Esophagus (tissue), 2 donors: ENCODE measurements around the gene CHSY3. TPM values are rescaled to one million over a fixed set of nuclear protein-coding genes. Genes with fewer than 3 reads are reported as not detected.

ENCODE experiments used
- H3K27ac ChIP-seq, 2 donors: one replicate each; pipeline ENCODE4 v1.5.1; 2013; ENCODE audit warnings: low read depth in 2 of 2, mild to moderate bottlenecking in 2 of 2, inconsistent platforms in 1 of 2, low read length in 1 of 2, moderate library complexity in 1 of 2
- H3K27me3 ChIP-seq, 2 donors: one replicate each; pipeline ENCODE4 v1.6.1; 2013; ENCODE audit warnings: low read length in 2 of 2, control low read depth in 1 of 2, mild to moderate bottlenecking in 1 of 2; ENCODE audit not compliant: insufficient read depth in 2 of 2, control insufficient read depth in 1 of 2
- H3K36me3 ChIP-seq, 2 donors: one replicate each; pipeline ENCODE4 v1.6.1; 2013; ENCODE audit warnings: low read length in 1 of 2; ENCODE audit not compliant: control insufficient read depth in 2 of 2, insufficient read depth in 2 of 2
- H3K4me1 ChIP-seq, 2 donors: one replicate each; pipeline ENCODE4 v1.6.1; 2013; ENCODE audit warnings: low read length in 1 of 2; ENCODE audit not compliant: control insufficient read depth in 2 of 2, insufficient read depth in 2 of 2
- H3K4me3 ChIP-seq, 2 donors: one replicate each; pipeline ENCODE4 v1.5.1; 2013; ENCODE audit warnings: low read length in 2 of 2, mild to moderate bottlenecking in 2 of 2, low read depth in 1 of 2, moderate library complexity in 1 of 2
- H3K9me3 ChIP-seq, 2 donors: one replicate each; pipeline ENCODE4 v1.6.1; 2013; ENCODE audit warnings: mild to moderate bottlenecking in 2 of 2, low read depth in 1 of 2, low read length in 1 of 2, moderate library complexity in 1 of 2; ENCODE audit not compliant: control insufficient read depth in 2 of 2, insufficient read depth in 1 of 2
- WGBS, 2 donors: extraction: QIAGEN DNeasy Blood & Tissue Kit; methylation state at CpG; one replicate each; pipeline ENCODE4 v1.1.7; 2013; 5-methylcytosine and 5-hydroxymethylcytosine counted together
- polyA plus RNA-seq, 2 donors: library from polyadenylated mRNA; stranded (reverse); fragments of 200-250 nt; gene quantifications; one replicate each; pipeline ENCODE4 v1.2.3, GENCODE V29; 2013
- donor health status: healthy with polysubstance abuse.
- donor health status: Bipolar disorder and iron deficiency.

Gene CHSY3
- polyA plus RNA-seq, 2 donors: 0.02 to 0.14 TPM

GRCh38 chr5:130002876-130003275 lies 98.6 kb downstream of the CHSY3 start:
- H3K27ac ChIP-seq: no peak overlapping the region
- H3K4me1 ChIP-seq: no peaks in the 10 kb centered on the region
- no peaks in the 10 kb centered on the region for H3K27me3 ChIP-seq
- WGBS, 2 donors: 80 to 82% methylated on average over 3 of the region's 3 CpGs
- H3K4me3 ChIP-seq: no peak overlapping the region
- peaks cover under 1 to 1% of the 10 kb centered on the region in 2 donors for H3K9me3 ChIP-seq
- H3K36me3 ChIP-seq: no peaks in the 10 kb centered on the region

- H3K36me3 ChIP-seq: no peaks in the 10 kb centered on the region
- WGBS, 2 donors: 77 to 78% methylated on average over 3 of the region's 3 CpGs
- H3K4me3 ChIP-seq: no peak overlapping the region
- no peaks in the 10 kb centered on the region for H3K27me3 ChIP-seq
- peaks cover 3 to 4% of the 10 kb centered on the region in 2 donors for H3K9me3 ChIP-seq
- no peaks in the 10 kb centered on the region for H3K4me1 ChIP-seq
- H3K27ac ChIP-seq: no peak overlapping the region
These were observed 107.7 kb downstream of the CHSY3 start for GRCh38 chr5:130011986-130012385.

GRCh38 chr5:130017173-130017572 lies 112.9 kb downstream of the CHSY3 start:
- Histone ChIP-seq H3K27me3 (no peaks in the 10 kb centered on the region), H3K4me1 (no peaks in the 10 kb centered on the region), H3K4me3 (no peak overlapping the region), H3K27ac (no peak overlapping the region), H3K36me3 (no peaks in the 10 kb centered on the region), H3K9me3 (no peaks in the 10 kb centered on the region)
- WGBS, 2 donors: 62% methylated on average over 4 of the region's 4 CpGs

DNA sequence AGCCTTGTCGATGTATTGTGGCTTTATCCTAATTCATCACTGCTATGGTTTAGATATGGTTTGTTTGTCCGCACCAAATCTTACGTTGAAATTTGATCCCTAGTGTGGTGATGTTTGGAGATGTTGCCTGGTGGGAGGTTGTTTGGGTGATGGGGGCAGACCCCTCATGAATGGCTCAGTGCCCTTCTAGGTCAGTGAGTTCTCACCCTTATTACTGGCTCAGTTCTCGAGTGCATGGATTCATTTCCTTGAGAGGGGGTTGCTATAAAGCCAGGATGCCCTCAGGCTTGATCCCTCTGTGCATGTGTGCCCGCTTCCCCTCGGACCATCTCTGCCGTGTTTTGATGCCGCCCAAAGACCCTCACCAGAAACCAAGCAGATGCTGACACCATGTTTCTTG lies 114.4 kb downstream of the CHSY3 start:
- Histone ChIP-seq H3K27me3 (no peaks in the 10 kb centered on the region), H3K4me3 (no peak overlapping the region), H3K9me3 (no peaks in the 10 kb centered on the region), H3K27ac (no peak overlapping the region), H3K36me3 (no peaks in the 10 kb centered on the region), H3K4me1 (no peaks in the 10 kb centered on the region)
- WGBS, 2 donors: 83% methylated on average over 8 of the region's 8 CpGs

GRCh38 chr5:130021000-130021399 lies 116.7 kb downstream of the CHSY3 start:
- Histone ChIP-seq H3K27ac (no peak overlapping the region), H3K4me3 (no peak overlapping the region), H3K27me3 (no peaks in the 10 kb centered on the region), H3K4me1 (no peaks in the 10 kb centered on the region), H3K36me3 (no peaks in the 10 kb centered on the region), H3K9me3 (no peaks in the 10 kb centered on the region)

DNA sequence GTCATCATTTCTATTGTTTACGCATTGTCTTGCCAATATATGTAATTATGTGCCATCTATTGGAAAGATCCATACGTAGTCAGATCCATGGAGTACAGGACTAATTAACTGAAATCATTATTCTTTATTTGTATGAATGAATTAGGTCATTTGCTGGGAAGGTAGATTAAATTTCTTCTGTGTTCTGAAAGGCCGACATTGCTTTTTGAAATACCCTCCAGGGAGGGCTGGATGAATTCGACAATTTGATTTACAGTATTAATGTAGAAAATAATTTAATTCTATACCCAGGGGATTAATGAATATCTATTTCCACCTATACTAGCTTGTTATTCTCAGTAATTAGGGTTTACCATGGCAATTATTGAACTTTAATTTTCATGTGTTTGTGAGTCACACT lies 117.6 kb downstream of the CHSY3 start:
- H3K4me1 ChIP-seq: no peaks in the 10 kb centered on the region
- H3K9me3 ChIP-seq: no peaks in the 10 kb centered on the region
- H3K27ac ChIP-seq: no peak overlapping the region
- WGBS, 2 donors: 92 to 94% methylated on average over 4 of the region's 4 CpGs
- no peaks in the 10 kb centered on the region for H3K27me3 ChIP-seq
- no peaks in the 10 kb centered on the region for H3K36me3 ChIP-seq
- H3K4me3 ChIP-seq: no peak overlapping the region

GRCh38 chr5:130023604-130024003 lies 119.3 kb downstream of the CHSY3 start:
- Histone ChIP-seq H3K4me1 (no peaks in the 10 kb centered on the region), H3K9me3 (no peaks in the 10 kb centered on the region), H3K4me3 (no peak overlapping the region), H3K27ac (no peak overlapping the region), H3K36me3 (no peaks in the 10 kb centered on the region), H3K27me3 (no peaks in the 10 kb centered on the region)
- WGBS, 2 donors: 77 to 80% methylated on average over 3 of the region's 3 CpGs

GRCh38 chr5:130024006-130024405 lies 119.7 kb downstream of the CHSY3 start:
- no peaks in the 10 kb centered on the region for H3K27me3 ChIP-seq
- H3K9me3 ChIP-seq: no peaks in the 10 kb centered on the region
- H3K4me3 ChIP-seq: no peak overlapping the region
- no peaks in the 10 kb centered on the region for H3K4me1 ChIP-seq
- no peak overlapping the region for H3K27ac ChIP-seq
- no peaks in the 10 kb centered on the region for H3K36me3 ChIP-seq

- Histone ChIP-seq H3K9me3 (no peaks in the 10 kb centered on the region), H3K4me1 (no peaks in the 10 kb centered on the region), H3K27me3 (no peaks in the 10 kb centered on the region), H3K36me3 (no peaks in the 10 kb centered on the region), H3K4me3 (no peak overlapping the region), H3K27ac (no peak overlapping the region)
- 95 to 97% methylated on average over 1 of the region's 1 CpG for WGBS, 2 donors
These were observed 121.2 kb downstream of the CHSY3 start for GRCh38 chr5:130025511-130025910.

GRCh38 chr5:130032807-130033206 lies 128.5 kb downstream of the CHSY3 start:
- Histone ChIP-seq H3K27me3 (no peaks in the 10 kb centered on the region), H3K36me3 (no peaks in the 10 kb centered on the region), H3K4me1 (no peaks in the 10 kb centered on the region), H3K4me3 (no peak overlapping the region), H3K27ac (no peak overlapping the region), H3K9me3 (no peaks in the 10 kb centered on the region)
- 78 to 83% methylated on average over 3 of the region's 3 CpGs for WGBS, 2 donors
